DOHH2 (cell line): Measurements from ENCODE around the gene SEC62.

Experiments used
- H3F3A ChIP-seq: fragments of 200-600 bp; sonication (generic), shearing (Covaris generic); 2 replicates; pipeline ENCODE4 v1.6.0; 2016; ENCODE audit warnings: antibody characterized with exemption, mild to moderate bottlenecking; ENCODE audit not compliant: control insufficient read depth, insufficient read depth
- H3K27ac ChIP-seq: fragments of 200-600 bp; sonication (generic); 2 replicates; pipeline ENCODE4 v1.5.1; 2014; ENCODE audit warnings: low read depth, mild to moderate bottlenecking, low read length, moderate library complexity
- H3K27me3 ChIP-seq: fragments of 200-600 bp; sonication (generic); 2 replicates; pipeline ENCODE4 v1.6.1; 2014; ENCODE audit warnings: mild to moderate bottlenecking, low read length, mixed read lengths; ENCODE audit not compliant: control insufficient read depth
- H3K36me3 ChIP-seq: fragments of 200-600 bp; sonication (generic); 2 replicates; pipeline ENCODE4 v1.6.1; 2014; ENCODE audit warnings: mild to moderate bottlenecking, low read length, moderate library complexity, mixed read lengths; ENCODE audit not compliant: control insufficient read depth
- H3K4me1 ChIP-seq: fragments of 200-600 bp; sonication (generic); 2 replicates; pipeline ENCODE4 v1.6.1; 2014; ENCODE audit warnings: mild to moderate bottlenecking, low read length, mixed read lengths; ENCODE audit not compliant: control insufficient read depth
- H3K4me2 ChIP-seq: fragments of 200-600 bp; sonication (generic); 2 replicates; pipeline ENCODE4 v1.6.0; 2014; ENCODE audit warnings: mild to moderate bottlenecking, low read length, moderate library complexity
- H3K4me3 ChIP-seq: fragments of 200-600 bp; sonication (generic); 2 replicates; pipeline ENCODE4 v1.5.1; 2014; ENCODE audit warnings: mild to moderate bottlenecking, low read length, mixed read lengths
- H3K79me2 ChIP-seq: fragments of 200-600 bp; sonication (generic); 2 replicates; pipeline ENCODE4 v1.6.1; 2014; ENCODE audit warnings: mild to moderate bottlenecking, low read length, mixed read lengths; ENCODE audit not compliant: control insufficient read depth
- H3K9me2 ChIP-seq: fragments of 200-600 bp; sonication (generic); replicated peaks from 2 replicates; pipeline ENCODE4 v1.6.1; 2014; ENCODE audit warnings: mild to moderate bottlenecking, low read length, mixed read lengths; ENCODE audit not compliant: control insufficient read depth
- H3K9me3 ChIP-seq: fragments of 200-600 bp; sonication (generic); 2 replicates; pipeline ENCODE4 v1.6.1; 2014; ENCODE audit warnings: antibody characterized with exemption, low read length, mixed read lengths; ENCODE audit not compliant: control insufficient read depth, insufficient read depth
- H4K20me1 ChIP-seq: fragments of 200-600 bp; sonication (generic); 2 replicates; pipeline ENCODE4 v1.6.0; 2014; ENCODE audit warnings: low read depth, mild to moderate bottlenecking, antibody characterized with exemption, low read length, moderate library complexity; ENCODE audit not compliant: control insufficient read depth, insufficient read depth
- EZH2phosphoT487 ChIP-seq: fragments of 200-600 bp; sonication (generic); IDR thresholded peaks from 2 replicates; pipeline ENCODE4 v1.6.1; 2017; ENCODE audit warnings: borderline replicate concordance, mild to moderate bottlenecking, antibody characterized with exemption, low read length, moderate library complexity, mixed read lengths
- TF ChIP-seq, protein P1 (sequence below): fragments of 200-600 bp; sonication (generic); IDR thresholded peaks from one replicate; pipeline ENCODE4 v1.5.1; 2014; ENCODE audit warnings: antibody characterized with exemption, mild to moderate bottlenecking, low read depth, low read length; ENCODE audit not compliant: poor library complexity, severe bottlenecking

The SEC62 gene

DNA sequence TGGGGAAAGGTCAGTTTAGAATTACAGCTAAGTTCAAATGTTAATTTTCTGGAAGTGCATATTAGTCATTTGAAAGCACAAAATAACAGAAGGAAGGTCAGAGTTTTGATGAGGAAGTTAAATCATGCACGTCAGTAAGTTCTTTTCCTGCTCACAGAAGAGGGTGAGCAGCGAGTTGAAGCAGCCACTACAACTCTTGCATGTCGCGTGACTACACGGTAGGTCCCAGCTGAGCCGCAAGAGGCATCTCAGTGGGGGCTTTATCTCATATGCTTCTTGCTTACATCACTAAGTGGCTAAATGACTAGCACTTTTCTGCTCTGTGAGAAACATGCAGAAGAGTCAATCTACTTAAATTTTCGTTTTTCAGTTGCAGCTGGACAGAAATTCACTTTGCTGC is 21.3 kb upstream of the SEC62 start:
- Histone ChIP-seq H3K9me2 (no peaks in the 10 kb centered on the region), H3K27ac (peak overlapping the region; percentile 100), H3F3A (peaks cover 57% of the 10 kb centered on the region), H3K36me3 (peaks cover 38% of the 10 kb centered on the region), H3K9me3 (0 out of 2 replicates have a peak, but pooled peaks cover 2% of the 10 kb centered on the region), H3K79me2 (peaks cover 45% of the 10 kb centered on the region), H4K20me1 (no peaks in the 10 kb centered on the region), H3K4me1 (peaks cover 100% of the 10 kb centered on the region), H3K4me3 (peak overlapping the region; percentile 53), H3K4me2 (peak overlapping the region; percentile 74), H3K27me3 (no peaks in the 10 kb centered on the region)
- TF ChIP-seq EZH2phosphoT487: no peak
- TF ChIP-seq, protein P1, sequence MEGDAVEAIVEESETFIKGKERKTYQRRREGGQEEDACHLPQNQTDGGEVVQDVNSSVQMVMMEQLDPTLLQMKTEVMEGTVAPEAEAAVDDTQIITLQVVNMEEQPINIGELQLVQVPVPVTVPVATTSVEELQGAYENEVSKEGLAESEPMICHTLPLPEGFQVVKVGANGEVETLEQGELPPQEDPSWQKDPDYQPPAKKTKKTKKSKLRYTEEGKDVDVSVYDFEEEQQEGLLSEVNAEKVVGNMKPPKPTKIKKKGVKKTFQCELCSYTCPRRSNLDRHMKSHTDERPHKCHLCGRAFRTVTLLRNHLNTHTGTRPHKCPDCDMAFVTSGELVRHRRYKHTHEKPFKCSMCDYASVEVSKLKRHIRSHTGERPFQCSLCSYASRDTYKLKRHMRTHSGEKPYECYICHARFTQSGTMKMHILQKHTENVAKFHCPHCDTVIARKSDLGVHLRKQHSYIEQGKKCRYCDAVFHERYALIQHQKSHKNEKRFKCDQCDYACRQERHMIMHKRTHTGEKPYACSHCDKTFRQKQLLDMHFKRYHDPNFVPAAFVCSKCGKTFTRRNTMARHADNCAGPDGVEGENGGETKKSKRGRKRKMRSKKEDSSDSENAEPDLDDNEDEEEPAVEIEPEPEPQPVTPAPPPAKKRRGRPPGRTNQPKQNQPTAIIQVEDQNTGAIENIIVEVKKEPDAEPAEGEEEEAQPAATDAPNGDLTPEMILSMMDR: no peak

DNA sequence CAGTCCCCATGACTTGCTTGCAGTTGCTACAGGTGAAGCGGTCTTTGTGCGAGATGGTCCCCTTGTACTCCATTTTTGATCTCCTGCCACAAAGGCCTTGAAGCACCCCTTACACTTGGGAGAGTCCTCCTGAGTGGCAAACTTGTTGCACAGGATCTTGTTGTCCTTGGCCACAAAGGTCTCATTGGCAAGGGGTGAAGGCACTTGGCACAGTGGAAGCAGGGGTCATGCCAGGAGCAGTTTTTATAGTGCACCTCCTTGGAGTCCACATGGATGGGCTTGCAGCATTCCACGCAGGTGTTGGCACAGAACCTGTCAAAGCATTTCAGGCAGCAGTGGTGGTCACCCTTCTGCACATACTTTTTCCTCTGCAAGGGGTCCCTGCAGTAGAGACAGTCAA is 20.3 kb upstream of the SEC62 start:
- Histone ChIP-seq H4K20me1 (no peaks in the 10 kb centered on the region), H3K9me3 (0 out of 2 replicates have a peak, but pooled peaks cover 2% of the 10 kb centered on the region), H3F3A (peaks cover 48% of the 10 kb centered on the region), H3K4me1 (peaks cover 100% of the 10 kb centered on the region), H3K27me3 (no peaks in the 10 kb centered on the region), H3K4me3 (peak overlapping the region; percentile 53), H3K36me3 (peaks cover 30% of the 10 kb centered on the region), H3K9me2 (no peaks in the 10 kb centered on the region), H3K27ac (peak overlapping the region; percentile 100), H3K4me2 (peak overlapping the region; percentile 74), H3K79me2 (peaks cover 48% of the 10 kb centered on the region)
- TF ChIP-seq, protein P1: no peak
- no peak for TF ChIP-seq EZH2phosphoT487

DNA sequence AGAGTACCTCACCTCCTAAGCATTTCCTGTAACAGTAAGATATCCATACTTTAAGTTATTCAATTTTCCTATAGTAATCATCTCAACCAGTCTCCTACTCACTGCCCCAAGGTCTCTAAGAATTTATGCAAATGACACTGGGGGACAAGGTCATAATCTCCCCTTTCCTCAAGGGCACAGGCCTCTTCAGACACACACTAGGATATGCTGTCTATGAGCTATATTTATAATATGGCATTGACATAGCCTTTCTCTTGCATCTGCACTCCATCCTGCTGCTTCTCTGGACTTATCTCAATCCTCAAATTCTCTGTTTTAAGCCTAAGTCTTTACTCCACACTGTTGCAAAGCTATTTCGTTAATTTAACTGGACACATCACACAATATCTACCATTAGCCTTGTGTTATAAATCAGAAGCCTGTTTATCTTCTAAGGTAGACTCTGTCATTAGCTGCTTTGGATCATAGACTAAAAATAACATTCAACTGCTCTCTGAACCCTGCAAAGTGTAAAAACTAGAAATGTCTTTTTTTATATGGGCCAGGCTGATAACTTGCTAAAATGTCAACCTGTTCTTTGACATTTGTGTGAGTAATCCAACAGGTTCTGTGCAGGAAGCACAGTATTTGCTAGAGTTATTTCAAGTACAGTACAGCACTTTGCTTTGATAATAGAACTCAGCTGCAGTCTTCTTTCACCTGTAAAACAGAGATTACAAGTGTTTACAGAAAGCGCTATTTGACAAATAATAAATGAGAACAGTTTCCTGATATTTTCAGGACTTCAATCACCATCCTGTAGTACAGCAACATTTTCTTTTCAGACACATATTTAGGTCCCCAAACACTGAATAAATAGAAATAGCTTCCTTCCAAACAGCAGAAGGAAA is 17.8 kb upstream of the SEC62 start:
- TF ChIP-seq EZH2phosphoT487: no peak
- TF ChIP-seq, protein P1: no peak
- H3K4me1 ChIP-seq: peaks cover 97% of the 10 kb centered on the region
- H4K20me1 ChIP-seq: no peaks in the 10 kb centered on the region
- H3K4me2 ChIP-seq: peak overlapping the region; percentile 74
- peaks cover 34% of the 10 kb centered on the region for H3K36me3 ChIP-seq
- peaks cover 51% of the 10 kb centered on the region for H3K79me2 ChIP-seq
- peaks cover 45% of the 10 kb centered on the region for H3F3A ChIP-seq
- H3K27ac ChIP-seq: peak overlapping the region; percentile 100
- H3K27me3 ChIP-seq: no peaks in the 10 kb centered on the region
- H3K4me3 ChIP-seq: peak overlapping the region; percentile 53
- no peaks in the 10 kb centered on the region for H3K9me2 ChIP-seq
- no peaks in the 10 kb centered on the region for H3K9me3 ChIP-seq
